GM21619 (cell line): ENCODE results near the gene SNRNP25.
"Not testable (repeated sequence)": the region's sequence is repeated elsewhere in the genome, so short reads cannot be mapped to it uniquely, and the experiment has no call there.

Experiments
- ATAC-seq: cut with Tn5 transposase; IDR thresholded peaks from one replicate; pipeline ENCODE4 v1.9.1; 2021; ENCODE audit not compliant: unreplicated experiment

SNRNP25 gene

DNA sequence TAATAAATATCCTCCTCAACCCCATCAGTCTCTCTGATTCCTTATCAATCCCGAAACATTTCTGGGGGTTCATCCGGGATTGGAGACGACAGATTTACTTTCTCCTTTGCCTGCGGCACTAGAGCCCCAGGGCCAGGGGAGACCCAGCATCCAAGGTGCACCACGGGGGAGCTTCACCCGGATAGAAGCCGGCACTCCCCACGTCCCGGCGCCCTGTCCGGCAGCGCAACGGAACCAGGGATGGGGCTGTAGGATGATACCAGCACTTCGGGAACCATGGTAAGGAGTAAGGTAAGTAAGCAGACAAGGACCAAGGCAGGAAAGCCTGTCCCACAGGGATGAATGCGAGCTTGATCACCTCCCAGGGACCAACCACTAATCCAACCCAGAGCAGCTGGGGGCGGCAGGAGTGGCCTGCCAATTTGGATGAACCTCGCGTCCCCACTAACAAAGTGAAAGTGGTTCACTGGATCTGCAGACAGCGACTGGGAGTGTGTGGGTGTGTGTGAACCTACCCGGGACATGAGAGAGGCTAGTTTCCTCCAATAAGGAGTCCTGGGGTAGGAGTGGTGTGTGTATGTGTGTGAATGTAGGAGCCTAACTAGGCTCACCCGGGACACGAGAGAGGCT, 12.1 kb upstream of the SNRNP25 start:
- ATAC-seq, result no peak

DNA sequence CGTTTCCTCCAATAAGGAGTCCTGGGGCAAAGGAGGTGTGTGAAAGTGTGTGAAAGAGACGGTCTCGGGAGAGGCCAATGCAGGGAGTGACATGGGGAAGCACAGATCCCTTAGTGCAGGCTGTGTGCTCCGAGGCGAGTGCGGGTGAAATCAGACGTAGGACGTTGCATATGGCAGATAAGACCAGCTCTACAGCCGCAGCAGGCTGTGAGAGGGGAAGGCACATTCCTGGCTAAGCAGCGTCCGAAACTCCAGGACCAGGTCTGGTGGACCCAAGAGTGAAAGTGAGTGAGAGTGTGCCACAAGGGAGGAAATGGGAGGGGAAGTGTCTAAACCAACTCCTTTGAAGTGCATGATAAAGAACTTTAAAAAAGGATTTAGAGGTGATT, 11.6 kb upstream of the SNRNP25 start:
- ATAC-seq, result no peak

DNA sequence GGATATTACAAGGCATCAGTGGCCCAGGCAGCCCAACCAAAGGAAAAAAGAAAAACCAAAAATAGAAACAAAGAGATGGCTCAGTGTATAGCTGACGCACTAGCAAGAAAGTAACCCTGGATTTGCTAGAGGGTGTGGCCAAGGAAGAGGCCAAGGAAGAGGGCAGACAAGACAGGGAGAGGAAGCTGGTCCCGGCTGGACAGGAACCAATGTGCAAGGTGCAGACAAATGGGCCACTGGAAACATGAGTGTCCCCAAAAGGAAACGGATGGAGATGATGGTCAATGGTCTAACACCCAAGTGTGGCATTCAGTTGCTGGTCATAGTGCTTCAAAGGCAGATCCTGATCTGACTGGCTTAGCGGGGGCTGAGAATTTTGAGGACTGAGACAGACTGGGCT, 10.9 kb upstream of the SNRNP25 start:
- ATAC-seq, result no peak

DNA sequence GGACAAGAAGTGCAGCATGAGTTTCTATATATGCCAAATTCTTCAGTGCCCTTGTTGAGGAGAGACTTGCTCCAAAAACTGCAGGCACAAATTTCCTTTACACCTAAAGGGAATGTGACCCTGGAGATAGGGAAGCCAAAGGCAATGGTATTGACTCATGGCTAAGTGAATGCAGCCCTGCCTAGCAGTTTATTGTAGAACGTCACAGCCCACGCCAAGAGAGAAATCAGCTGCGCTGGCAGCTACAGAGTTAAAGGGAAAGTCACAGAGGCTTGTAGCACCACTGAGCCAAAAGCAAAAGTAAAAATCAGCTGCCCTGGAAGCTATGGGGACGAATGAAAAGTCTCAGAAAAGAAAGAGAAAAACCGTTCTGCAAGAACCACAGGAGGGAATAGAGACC, 10.3 kb upstream of the SNRNP25 start:
- ATAC-seq, result no peak

DNA sequence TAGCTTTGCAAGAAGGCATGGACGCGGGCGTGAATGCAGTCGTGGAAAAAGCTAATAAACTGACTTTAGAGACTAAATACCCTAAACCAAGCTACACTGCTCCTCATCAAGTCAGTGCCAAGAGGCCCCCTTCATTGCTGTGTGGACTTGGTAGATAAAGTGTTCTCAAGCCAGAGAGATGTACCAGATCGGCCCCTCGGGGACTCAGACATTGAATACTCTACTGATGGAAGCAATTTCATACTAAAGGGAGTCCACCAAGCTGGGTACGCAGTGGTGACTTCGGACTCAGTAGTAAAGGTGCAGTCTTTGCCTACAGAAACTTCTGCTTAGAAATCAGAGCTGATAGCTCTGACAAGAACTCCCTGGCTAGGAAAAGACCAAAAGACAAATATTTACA, 9.0 kb upstream of the SNRNP25 start:
- no peak for ATAC-seq

DNA sequence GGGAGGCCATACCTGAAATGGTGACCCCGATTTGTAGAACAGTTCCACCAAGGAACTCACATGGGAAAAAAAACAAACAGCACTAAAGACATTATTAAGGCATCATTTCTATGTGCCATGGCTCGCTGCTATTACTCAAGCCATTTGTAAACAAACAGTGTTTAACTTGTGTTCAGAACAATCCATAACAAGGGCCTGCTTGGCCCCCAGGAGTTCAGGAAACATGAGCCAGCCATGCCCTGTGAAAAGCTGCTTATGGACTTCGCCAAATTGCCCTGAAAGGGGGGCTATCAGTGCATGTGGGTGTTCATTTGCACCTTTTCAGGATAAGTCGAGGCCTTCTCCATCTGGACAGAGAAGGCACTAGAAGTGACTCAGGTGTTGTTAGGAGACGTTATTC, 8.2 kb upstream of the SNRNP25 start:
- no peak for ATAC-seq

DNA sequence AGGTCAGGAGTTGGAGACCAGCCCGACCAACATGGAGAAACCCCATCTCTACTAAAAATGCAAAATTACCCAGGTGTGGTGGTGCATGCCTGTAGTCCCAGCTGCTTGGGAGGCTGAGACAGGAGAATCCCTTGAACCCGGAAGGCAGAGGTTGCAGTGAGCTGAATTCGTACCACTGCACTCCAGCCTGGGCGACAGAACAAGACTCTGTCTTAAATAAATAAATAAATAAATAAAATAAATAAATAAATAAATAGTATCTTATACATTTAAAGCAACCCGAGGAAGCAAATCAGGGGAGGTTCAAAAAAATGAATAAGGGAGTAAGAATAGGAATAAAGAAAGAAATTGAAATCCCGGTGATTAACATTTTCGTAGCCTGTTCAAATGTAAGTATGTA, 7.1 kb upstream of the SNRNP25 start:
- ATAC-seq, result not testable (repeated sequence)

DNA sequence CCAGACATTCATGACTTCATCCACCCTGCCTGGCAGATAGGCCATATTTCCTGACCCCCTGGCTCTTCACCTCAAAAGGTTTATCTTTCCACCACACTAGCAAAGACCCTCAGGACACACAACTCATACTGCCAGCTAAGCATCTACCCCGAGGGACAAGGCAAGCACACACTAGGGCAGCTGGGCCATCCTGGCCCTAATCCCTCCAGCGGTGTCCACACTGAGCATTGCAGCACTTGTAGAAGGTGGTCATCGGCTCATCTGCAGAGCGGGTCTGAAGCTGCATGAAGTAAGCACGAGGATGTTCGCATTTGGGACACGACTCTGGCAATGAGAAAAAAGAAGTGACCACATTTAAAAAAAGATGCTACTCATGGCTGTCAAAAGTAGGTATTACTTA, 6.4 kb upstream of the SNRNP25 start:
- no peak for ATAC-seq

DNA sequence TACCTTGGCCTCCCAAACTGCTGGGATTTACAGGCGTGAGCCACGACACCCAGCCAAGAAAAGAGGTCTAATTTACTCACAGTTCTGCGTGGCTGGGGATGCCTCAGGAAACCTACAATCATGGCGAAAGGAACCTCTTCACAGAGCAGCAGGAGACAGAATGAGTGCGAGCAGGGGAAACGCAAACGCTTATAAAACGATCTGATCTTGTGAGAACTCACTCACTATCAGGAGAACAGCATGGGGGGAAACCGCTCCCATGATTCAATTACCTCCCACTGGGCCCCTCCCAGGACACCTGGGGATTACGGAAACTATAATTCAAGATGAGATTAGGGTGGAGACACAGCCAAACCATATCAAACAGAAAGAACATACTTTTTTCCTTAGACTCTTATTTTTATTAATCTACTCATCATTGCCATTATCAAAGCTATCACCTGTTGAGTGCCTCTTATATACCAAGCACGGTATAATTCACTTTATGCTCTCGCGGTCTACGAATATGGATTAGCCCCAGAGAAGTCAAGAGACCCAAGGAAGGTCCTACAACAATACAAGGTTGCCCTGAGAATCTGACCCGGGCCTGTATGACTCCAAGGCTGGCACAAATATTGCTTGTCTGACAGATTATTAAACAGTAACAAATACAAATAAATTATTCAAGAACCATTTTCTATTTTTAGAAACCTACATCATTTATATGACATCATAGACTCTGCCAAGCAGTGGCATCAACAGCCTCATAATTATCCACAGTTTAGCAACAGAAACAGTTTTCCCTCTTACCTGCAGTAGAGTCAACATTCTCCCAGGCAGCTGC, 2.6 kb upstream of the SNRNP25 start:
- ATAC-seq, result no peak

DNA sequence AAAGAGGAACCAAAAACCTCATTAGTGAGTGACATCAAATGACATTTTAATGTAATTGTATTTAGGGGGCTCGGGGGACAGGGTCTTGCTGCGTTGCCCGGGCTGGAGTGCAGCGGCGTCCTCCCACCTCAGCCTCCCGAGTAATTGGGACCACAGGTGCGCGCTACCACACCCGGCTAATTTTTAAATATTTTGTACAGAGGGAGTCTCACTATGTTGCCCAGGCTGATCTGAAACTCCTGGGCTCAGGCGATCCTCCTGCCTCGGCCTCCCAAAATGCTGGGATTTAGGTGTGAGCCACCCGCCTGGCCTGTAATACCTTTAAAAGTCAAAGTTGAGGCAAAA, 581 bp downstream of the SNRNP25 start:
- ATAC-seq, result no peak

DNA sequence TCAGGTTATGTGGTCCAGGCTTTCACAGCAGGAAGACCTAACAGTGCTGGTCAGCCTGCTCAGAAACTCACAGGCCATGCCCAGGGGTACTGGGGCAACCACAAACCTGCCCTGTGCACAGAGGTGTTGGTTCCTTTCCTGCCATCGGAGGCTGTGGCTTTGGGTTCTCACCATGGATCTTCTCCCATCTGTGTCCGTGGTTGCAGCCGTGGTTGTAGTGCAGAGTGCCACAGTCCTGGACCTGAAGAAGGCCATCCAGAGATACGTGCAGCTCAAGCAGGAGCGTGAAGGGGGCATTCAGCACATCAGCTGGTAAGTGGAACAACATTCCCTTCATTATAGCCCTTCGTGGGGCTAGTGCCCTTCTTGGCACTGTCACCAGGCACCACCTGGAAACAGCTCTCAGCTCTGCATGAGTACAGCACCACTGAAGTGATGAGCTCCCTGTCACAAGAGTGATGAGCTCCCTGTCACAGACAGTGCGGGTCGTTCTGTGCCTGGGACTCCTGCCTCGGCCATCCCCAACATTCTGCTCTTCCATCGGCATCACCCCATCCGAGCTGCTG, 2.0 kb downstream of the SNRNP25 start:
- no peak for ATAC-seq

DNA sequence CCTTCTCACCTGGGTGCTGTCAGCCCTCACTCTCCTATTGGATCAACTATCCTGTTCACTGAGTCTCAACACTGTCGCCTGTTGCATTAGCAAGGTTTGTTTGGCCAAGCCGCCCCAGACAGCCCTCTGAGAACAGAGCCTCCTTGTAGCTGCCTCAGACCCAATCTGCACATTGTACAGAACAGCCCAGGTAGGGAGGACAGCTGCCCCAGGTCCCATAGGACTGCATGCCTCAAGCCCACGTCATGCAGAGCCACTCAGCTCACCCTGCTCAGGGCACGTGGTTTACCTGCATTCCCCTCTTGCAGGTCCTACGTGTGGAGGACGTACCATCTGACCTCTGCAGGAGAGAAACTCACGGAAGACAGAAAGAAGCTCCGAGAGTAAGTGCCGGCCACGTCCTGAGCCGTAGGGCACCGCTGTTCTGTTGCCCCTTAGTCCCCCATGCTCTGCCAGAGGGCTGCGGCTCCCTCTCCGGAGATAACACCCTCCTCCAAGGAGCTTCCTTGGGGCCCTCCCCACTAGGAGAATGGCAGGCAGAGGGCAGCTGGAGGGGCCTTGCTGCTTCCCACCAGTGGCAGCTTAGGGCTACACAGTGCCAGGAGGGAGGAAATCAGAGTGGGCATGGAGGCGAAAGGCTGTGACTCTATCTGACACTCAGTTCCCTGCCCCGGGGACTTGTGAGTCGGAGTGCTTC, 2.8 kb downstream of the SNRNP25 start:
- no peak for ATAC-seq

DNA sequence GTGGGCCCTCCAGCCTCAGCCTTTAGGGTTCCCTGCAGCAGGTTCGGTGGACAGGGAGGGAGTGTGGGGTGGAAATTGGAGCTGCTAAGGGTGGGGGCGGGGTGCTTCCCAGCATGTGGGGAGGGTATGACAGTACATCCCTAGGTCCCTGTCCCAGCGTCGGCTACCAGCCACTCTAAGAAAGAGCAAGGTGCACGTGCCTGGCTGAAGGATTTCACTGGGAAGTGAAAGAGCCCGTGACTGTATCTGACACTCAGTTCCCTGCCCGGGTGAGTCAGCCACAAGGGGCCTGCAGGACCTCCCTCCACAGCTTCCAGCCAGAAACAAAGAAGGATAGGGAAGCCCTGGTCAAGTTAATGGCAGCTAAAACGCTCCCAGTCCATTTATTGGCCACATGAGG, 4.1 kb downstream of the SNRNP25 start:
- ATAC-seq, result no peak

DNA sequence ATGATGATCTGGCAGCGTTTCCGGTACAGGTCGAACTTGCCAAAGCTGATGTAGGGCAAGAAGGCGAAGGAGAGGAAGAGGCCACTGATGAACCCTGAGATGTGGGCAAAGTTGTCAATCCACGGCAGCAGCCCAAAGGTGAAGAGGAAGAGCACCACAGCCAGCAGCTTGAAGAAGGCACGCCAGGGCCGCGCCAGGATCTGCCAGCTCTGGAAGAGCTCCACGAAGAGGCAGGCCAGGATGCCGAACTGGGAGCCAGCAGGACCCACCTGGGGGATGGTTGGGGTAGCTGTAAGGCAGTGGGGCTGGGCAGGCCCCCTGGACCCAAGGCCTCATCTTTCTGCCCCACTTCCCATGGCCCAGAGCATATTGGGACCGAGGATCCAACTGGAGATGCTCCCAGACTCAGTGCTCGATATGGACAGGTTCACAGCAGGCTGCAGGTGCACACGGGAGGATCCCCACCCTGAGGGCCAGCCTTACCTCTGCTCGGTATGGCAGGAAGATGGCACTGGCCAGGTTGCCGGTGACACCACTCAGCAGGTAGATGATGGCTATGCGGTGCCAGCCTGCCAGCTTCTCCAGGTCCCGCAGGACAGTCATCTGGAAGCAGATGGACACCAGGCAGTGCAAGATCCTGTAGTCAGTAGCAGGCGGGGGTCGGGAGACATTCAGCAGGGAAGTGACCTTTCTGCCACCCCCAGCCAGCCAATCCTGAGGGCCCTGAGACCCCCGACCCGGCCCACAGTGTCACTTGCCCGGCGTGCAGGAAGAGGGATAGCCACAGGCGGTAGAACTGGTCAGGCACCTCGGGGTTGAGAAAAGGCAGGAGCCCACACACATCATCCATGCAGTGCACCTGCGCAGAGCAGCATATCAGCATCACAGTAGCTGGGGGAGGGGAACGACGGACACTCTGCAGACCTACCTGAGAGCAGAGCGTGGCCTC, 5.1 kb downstream of the SNRNP25 start:
- ATAC-seq, result no peak

DNA sequence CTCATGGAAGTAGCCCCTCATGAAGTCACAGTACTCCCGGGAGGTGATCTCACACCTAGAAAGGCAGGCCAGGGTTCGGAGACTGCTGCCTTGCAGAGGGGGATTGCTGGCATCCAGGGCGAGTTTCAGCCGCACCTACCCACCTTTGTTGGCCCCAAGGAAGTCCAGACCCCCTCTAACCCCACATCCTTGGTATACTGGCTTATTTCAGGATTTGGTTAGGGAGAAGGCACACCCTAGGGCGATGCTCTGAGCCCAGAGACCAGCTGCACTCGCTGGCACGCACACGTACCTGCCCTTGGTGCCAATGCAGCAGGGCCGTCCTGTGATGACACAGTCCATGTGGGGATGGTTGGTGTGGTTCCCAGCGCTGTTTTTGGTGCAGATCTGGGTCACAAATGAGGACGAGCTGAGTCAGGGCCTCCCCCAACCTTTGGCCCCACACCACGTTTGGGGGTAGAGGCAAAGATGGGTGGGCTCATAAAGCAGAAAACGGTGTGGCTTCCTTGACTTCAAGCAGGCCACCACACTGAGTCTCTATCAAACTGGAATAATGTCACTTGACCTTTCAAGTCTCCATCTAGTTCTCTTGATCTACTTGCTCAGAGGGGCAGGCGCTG, 5.9 kb downstream of the SNRNP25 start:
- no peak for ATAC-seq

DNA sequence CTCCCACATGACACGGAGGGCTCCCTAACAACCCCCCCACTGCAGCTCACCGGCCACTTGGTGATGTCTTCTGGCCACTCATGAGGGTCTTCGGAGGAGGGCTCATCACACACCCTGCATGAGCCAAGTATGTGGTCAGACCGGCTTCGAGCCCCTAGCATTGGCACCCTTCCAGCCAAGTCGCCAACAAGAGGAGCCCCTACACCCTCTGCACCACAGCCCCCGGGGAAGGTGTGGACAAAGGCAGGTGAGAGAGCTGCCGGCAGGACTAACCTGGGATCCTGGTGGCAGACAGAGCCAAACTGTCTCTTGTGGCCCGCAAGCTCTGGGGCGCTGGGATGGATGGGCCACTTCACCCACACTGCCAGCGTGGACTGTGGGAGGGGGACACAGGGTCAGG, 6.5 kb downstream of the SNRNP25 start:
- no peak for ATAC-seq

DNA sequence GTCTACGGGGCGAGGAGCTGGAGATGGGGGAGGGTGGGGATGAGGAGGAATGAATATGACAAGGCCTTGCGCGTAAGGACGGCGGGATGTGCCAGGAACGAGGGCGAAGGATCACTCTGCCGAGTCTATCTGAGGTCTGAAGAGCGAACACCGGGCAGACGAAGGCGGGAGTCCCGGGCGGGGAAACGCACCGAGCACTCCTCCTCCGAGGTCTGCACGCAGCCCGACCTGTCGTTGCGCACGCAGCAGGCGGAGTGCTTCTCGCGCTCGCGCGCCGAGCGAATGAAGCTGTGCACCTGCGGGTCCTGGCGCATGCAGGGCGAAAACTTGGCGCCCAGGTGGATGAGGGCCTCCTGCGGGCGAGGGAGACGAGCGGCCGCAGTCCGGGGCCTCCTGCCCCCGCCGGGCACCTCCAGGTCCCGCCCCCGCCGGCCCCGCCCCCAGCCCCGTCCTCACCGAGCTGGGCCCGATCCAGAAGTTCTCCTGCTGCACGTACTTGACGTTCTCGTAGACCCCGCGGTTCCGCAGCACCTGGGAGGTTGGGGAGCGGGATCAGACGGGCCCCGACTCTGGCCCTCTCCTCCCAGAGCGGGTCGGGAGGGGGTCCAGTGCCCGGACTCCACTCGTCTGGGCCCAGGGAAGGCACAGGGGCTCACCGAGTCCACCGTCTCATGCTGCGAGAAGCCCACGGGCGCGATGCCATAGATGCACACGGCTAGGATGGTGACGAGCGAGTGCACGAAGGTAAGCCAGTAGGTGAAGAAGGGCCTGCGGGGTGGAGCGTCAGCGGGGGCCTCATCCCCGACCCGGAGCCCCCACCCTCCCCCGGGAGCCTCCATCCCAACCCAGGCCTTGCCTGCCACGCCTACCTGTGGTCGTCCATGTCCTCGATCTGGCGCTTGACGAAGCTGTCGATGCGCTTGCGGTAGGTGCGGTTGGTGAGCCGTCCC, 7.6 kb downstream of the SNRNP25 start:
- no peak for ATAC-seq

DNA sequence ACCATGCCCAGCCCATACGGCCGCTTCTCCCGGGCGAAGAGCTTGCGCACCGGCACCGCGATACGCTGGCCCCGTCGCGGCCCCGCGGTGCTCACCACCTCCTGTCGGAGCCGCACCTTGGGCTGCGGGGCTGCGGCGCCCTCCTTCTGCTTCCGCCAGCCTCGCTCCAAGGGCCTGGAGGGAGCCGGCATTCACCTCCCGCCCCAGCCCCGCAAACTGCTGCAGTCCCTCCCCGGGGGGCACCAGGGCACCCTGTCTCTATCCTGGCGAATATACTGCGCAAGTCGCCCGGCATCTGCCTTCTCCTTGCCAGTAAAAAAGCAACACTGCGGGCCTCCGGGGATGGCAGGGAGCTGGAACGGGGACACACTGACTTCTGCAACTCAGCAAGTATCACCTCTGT, 8.3 kb downstream of the SNRNP25 start:
- ATAC-seq, result no peak

DNA sequence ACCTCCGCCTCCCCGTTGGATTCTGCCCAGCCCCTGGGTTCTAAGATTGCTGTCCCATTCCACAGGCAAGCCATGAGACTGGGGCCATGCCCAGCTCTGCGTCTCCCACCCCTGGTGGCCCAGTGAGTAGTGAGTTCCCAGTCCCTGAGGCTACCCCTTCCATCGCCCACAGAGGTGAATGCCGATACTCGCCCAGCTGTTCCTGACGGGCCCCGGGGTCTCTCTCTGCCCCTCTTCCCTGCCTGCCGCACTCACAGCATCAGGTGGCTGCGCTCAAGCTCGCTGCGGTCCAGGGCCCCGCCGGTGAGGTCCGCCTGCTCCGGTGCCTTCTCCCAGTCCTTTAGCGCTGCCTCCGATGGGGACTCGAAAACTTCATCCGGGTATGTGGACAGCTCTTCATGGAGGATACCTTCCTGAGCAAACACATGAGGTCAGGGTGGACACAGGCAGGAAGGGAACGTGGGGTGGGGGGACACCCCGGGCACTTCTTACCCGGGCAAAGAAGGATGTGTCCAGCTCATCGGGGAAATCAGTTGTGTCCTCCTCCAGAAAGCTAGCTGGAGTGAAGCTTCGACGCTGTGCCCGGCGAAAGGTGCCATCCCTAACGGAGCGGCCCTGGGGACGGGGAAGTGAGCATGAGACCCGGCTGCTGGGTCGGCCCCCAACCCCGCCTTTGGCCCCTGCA, 8.8 kb downstream of the SNRNP25 start:
- no peak for ATAC-seq
